Measurements from ENCODE around the gene SHISAL2A.

DNA sequence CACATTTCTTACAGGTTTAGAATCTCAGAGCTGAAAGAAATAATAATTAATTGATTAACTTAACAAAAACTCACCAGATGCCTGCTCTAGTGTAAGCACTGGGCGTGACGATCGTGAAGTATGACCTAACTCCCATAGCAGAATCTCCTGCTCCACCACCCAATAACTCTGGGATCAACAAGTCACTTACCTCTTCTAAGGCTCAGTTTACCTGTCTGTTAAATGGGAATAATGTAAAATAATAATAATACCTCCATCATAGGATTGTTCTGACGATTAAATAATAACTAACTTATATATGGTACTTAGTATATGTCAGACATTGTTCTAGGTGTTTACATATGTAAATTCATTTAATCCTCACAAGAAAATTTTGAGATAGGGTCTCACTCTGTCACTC lies 40.5 kb downstream of the SHISAL2A start:
- TF ChIP-seq EZH2 (IDR thresholded peaks at IDR 0.05; ENCODE audit: borderline replicate concordance, control insufficient read depth, low read depth, low read length): no peak
- TF ChIP-seq MEF2A (IDR thresholded peaks at IDR 0.05; ENCODE audit: insufficient read depth, low read depth, low read length): no peak
- no peak for TF ChIP-seq SP1 (IDR thresholded peaks at IDR 0.05; ENCODE audit: low read depth, low read length)
